Activated CD8-positive, alpha-beta T cell treated with anti-CD3 and anti-CD28 coated beads, Interleukin-2, amount 10 ng/mL, durations not matched to agents 7 days and 5 days (primary cell): ENCODE measurements around the gene IQSEC1. TPM values are rescaled to one million over a fixed set of nuclear protein-coding genes. Genes with fewer than 3 reads are reported as not detected.

Experiments
- ATAC-seq: fragments of 150-1000 bp; cut with Tn5 transposase; one replicate; pipeline ENCODE4 v1.10.0; 2021; ENCODE audit warnings: moderate library complexity
- CTCF ChIA-PET: fragments of 350-600 bp; sonication (Branson Sonifier 250); formaldehyde crosslinking; loops from one replicate; lab custom pipeline; 2021; ENCODE audit warnings: antibody characterized with exemption; lab: Charles Lee
- POLR2A ChIA-PET: fragments of 350-600 bp; sonication (Branson Sonifier 250); formaldehyde crosslinking; loops from one replicate; lab custom pipeline; 2021; ENCODE audit warnings: antibody characterized with exemption; lab: Charles Lee
- DNase-seq: peaks from one replicate; pipeline ENCODE4 v3.0.0-alpha.2; 2020
- H3K27ac Mint-ChIP-seq: one replicate; pipeline ENCODE4 v1.8.0; 2021; ENCODE audit warnings: mild to moderate bottlenecking, mixed read lengths
- H3K27me3 Mint-ChIP-seq: one replicate; pipeline ENCODE4 v1.8.0; 2021; ENCODE audit warnings: low read depth, mixed read lengths
- H3K36me3 Mint-ChIP-seq: one replicate; pipeline ENCODE4 v1.8.0; 2021; ENCODE audit warnings: low read depth, mixed read lengths
- H3K4me1 Mint-ChIP-seq: one replicate; pipeline ENCODE4 v1.8.0; 2021; ENCODE audit warnings: low read depth, mixed read lengths
- H3K4me3 Mint-ChIP-seq: one replicate; pipeline ENCODE4 v1.8.0; 2021; ENCODE audit warnings: mild to moderate bottlenecking, mixed read lengths
- H3K9me3 Mint-ChIP-seq: one replicate; pipeline ENCODE4 v1.8.0; 2022; ENCODE audit warnings: mixed read lengths; ENCODE audit not compliant: insufficient read depth
- total RNA-seq, 2 experiments: library from RNA; stranded (reverse); gene quantifications; one replicate each; pipeline ENCODE4 v1.2.3, GENCODE V29; 2021

Gene IQSEC1
- total RNA-seq, 2 experiments from 2014 or later: 47.8 to 53.8 TPM

GRCh38 chr3:12935861-12936830 is 137.1 kb downstream of the IQSEC1 start:
- no peak overlapping the region for H3K27ac Mint-ChIP-seq
- no peak overlapping the region for H3K4me3 Mint-ChIP-seq
- peaks cover 10% of the 10 kb centered on the region for H3K36me3 Mint-ChIP-seq
- CTCF ChIA-PET: interaction anchor here (0.8 kb wide), 1 partner anchor 34 kb away, joined by 4 read pairs; no protein-coding TSS in a partner anchor
- ATAC-seq (no peak), DNase-seq (no peak)
- H3K9me3 Mint-ChIP-seq: no peaks in the 10 kb centered on the region
- H3K27me3 Mint-ChIP-seq: no peaks in the 10 kb centered on the region
- H3K4me1 Mint-ChIP-seq: no peaks in the 10 kb centered on the region
- POLR2A ChIA-PET: no interaction called here

- ChIA-PET CTCF (interaction anchor here (0.8 kb wide), 1 partner anchor 33 kb away, joined by 4 read pairs; no protein-coding TSS in a partner anchor), POLR2A (no interaction called here)
- ATAC-seq (no peak), DNase-seq (no peak)
- H3K27ac Mint-ChIP-seq: no peak overlapping the region
- no peaks in the 10 kb centered on the region for H3K27me3 Mint-ChIP-seq
- no peaks in the 10 kb centered on the region for H3K9me3 Mint-ChIP-seq
- H3K36me3 Mint-ChIP-seq: peaks cover 8% of the 10 kb centered on the region
- no peak overlapping the region for H3K4me3 Mint-ChIP-seq
- H3K4me1 Mint-ChIP-seq: peaks cover 2% of the 10 kb centered on the region
Measured at GRCh38 chr3:12935023-12935860, 138.0 kb downstream of the IQSEC1 start.

GRCh38 chr3:12934431-12934830 is 138.8 kb downstream of the IQSEC1 start:
- Mint-ChIP-seq H3K36me3 (peaks cover 5% of the 10 kb centered on the region), H3K27ac (no peak overlapping the region), H3K9me3 (no peaks in the 10 kb centered on the region), H3K4me3 (no peak overlapping the region), H3K4me1 (peaks cover 9% of the 10 kb centered on the region), H3K27me3 (no peaks in the 10 kb centered on the region)
- CTCF ChIA-PET: no interaction called here
- ATAC-seq: no peak
- POLR2A ChIA-PET: interaction anchor here (1.2 kb wide), 1 partner anchor 14 kb away, joined by 3 read pairs; no protein-coding TSS in a partner anchor
- DNase-seq: no peak

GRCh38 chr3:12933901-12934300 is 139.3 kb downstream of the IQSEC1 start:
- ChIA-PET CTCF (no interaction called here), POLR2A (interaction anchor here (1.2 kb wide), 1 partner anchor 13 kb away, joined by 3 read pairs; no protein-coding TSS in a partner anchor)
- Mint-ChIP-seq H3K27me3 (no peaks in the 10 kb centered on the region), H3K36me3 (peaks cover 3% of the 10 kb centered on the region), H3K9me3 (no peaks in the 10 kb centered on the region), H3K27ac (no peak overlapping the region), H3K4me1 (peaks cover 9% of the 10 kb centered on the region), H3K4me3 (no peak overlapping the region)
- ATAC-seq (no peak), DNase-seq (no peak)

GRCh38 chr3:12932754-12933153 is 140.5 kb downstream of the IQSEC1 start:
- no peak overlapping the region for H3K4me3 Mint-ChIP-seq
- H3K4me1 Mint-ChIP-seq: peaks cover 9% of the 10 kb centered on the region
- ATAC-seq (no peak), DNase-seq (no peak)
- CTCF ChIA-PET: interaction anchor here (1.2 kb wide), 1 partner anchor 41 kb away, joined by 3 read pairs; no protein-coding TSS in a partner anchor
- H3K27ac Mint-ChIP-seq: no peak overlapping the region
- POLR2A ChIA-PET: no interaction called here
- no peaks in the 10 kb centered on the region for H3K27me3 Mint-ChIP-seq
- peaks cover 2% of the 10 kb centered on the region for H3K36me3 Mint-ChIP-seq
- H3K9me3 Mint-ChIP-seq: no peaks in the 10 kb centered on the region

- Mint-ChIP-seq H3K27me3 (no peaks in the 10 kb centered on the region), H3K27ac (no peak overlapping the region), H3K9me3 (no peaks in the 10 kb centered on the region), H3K4me3 (no peak overlapping the region), H3K4me1 (peaks cover 9% of the 10 kb centered on the region), H3K36me3 (peaks cover 2% of the 10 kb centered on the region)
- ChIA-PET POLR2A (no interaction called here), CTCF (interaction anchor here (1.2 kb wide), 1 partner anchor 41 kb away, joined by 3 read pairs; no protein-coding TSS in a partner anchor)
- DNase-seq: no peak
- ATAC-seq: no peak
Measured at GRCh38 chr3:12932347-12932746, 140.9 kb downstream of the IQSEC1 start.

- Mint-ChIP-seq H3K4me1 (peaks cover 9% of the 10 kb centered on the region), H3K4me3 (no peak overlapping the region), H3K27ac (no peak overlapping the region), H3K36me3 (peaks cover 2% of the 10 kb centered on the region), H3K9me3 (no peaks in the 10 kb centered on the region), H3K27me3 (no peaks in the 10 kb centered on the region)
- ChIA-PET CTCF (interaction anchor here (1.0 to 1.2 kb wide), 2 partner anchors 40 to 90 kb away, joined by 3 read pairs; partner anchors contain the start of gene RPL32), POLR2A (no interaction called here)
- ATAC-seq: peak; percentile 22
- no peak for DNase-seq
Measured at GRCh38 chr3:12931273-12931905, 141.8 kb downstream of the IQSEC1 start.

GRCh38 chr3:12929801-12930200 is 143.4 kb downstream of the IQSEC1 start:
- POLR2A ChIA-PET: no interaction called here
- no peaks in the 10 kb centered on the region for H3K9me3 Mint-ChIP-seq
- peaks cover 15% of the 10 kb centered on the region for H3K4me1 Mint-ChIP-seq
- H3K4me3 Mint-ChIP-seq: no peak overlapping the region
- no peak for ATAC-seq
- H3K27me3 Mint-ChIP-seq: no peaks in the 10 kb centered on the region
- peak overlapping the region; percentile 47 for H3K27ac Mint-ChIP-seq
- H3K36me3 Mint-ChIP-seq: peaks cover 6% of the 10 kb centered on the region
- no peak for DNase-seq
- CTCF ChIA-PET: interaction anchor here (1.4 kb wide), 1 partner anchor 38 kb away, joined by 5 read pairs; no protein-coding TSS in a partner anchor

GRCh38 chr3:12926660-12927059 is 146.6 kb downstream of the IQSEC1 start:
- CTCF ChIA-PET: no interaction called here

GRCh38 chr3:12925648-12926047 is 147.6 kb downstream of the IQSEC1 start:
- no peak overlapping the region for H3K4me3 Mint-ChIP-seq
- DNase-seq (no peak), ATAC-seq (no peak)
- H3K27ac Mint-ChIP-seq: no peak overlapping the region
- H3K9me3 Mint-ChIP-seq: no peaks in the 10 kb centered on the region
- CTCF ChIA-PET: no interaction called here
- POLR2A ChIA-PET: no interaction called here
- peaks cover 22% of the 10 kb centered on the region for H3K4me1 Mint-ChIP-seq
- peaks cover 27% of the 10 kb centered on the region for H3K36me3 Mint-ChIP-seq
- H3K27me3 Mint-ChIP-seq: no peaks in the 10 kb centered on the region

More at GRCh38 chr3:12926660-12927059, 146.6 kb downstream of the IQSEC1 start:
- Mint-ChIP-seq H3K27me3 (no peaks in the 10 kb centered on the region), H3K4me1 (peaks cover 22% of the 10 kb centered on the region), H3K9me3 (no peaks in the 10 kb centered on the region), H3K4me3 (no peak overlapping the region), H3K36me3 (peaks cover 22% of the 10 kb centered on the region), H3K27ac (no peak overlapping the region)
- POLR2A ChIA-PET: no interaction called here
- no peak for ATAC-seq
- DNase-seq: no peak

- ChIA-PET POLR2A (no interaction called here), CTCF (no interaction called here)
- peaks cover 13% of the 10 kb centered on the region for H3K4me1 Mint-ChIP-seq
- no peak overlapping the region for H3K4me3 Mint-ChIP-seq
- peak; percentile 30 for DNase-seq
- peaks cover 29% of the 10 kb centered on the region for H3K36me3 Mint-ChIP-seq
- no peaks in the 10 kb centered on the region for H3K9me3 Mint-ChIP-seq
- no peak for ATAC-seq
- no peak overlapping the region for H3K27ac Mint-ChIP-seq
- no peaks in the 10 kb centered on the region for H3K27me3 Mint-ChIP-seq
Measured at GRCh38 chr3:12924437-12924836, 148.8 kb downstream of the IQSEC1 start.
